ENCODE measurements around the gene MCL1.
A peak's percentile ranks its signal among the peaks of the same experiment; 100 is the strongest.
"Not testable (repeated sequence)": the region's sequence is repeated elsewhere in the genome, so short reads cannot be mapped to it uniquely, and the experiment has no call there.

MCL1 gene

GRCh38 chr1:150601540-150601939 lies 22.1 kb upstream of the MCL1 start:
- no peak for DNase-seq

DNA sequence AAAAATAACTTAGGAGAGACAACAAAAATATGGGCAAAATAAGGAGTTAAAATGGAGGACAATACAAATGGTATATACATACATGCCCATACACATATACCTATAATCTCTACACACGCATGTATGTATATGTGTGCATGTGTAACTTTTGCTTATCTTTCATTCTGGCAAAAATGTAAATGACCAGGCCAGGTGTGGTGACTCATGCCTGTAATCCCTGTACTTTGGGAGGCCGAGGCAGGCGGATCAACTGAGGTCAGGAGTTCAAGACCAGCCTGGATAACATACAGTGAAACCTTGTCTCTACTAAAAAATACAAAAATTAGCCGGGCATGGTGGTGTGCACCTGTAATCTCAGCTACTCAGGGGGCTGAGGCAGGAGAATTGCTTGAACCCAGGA lies 18.9 kb upstream of the MCL1 start:
- DNase-seq = not testable (repeated sequence)

DNA sequence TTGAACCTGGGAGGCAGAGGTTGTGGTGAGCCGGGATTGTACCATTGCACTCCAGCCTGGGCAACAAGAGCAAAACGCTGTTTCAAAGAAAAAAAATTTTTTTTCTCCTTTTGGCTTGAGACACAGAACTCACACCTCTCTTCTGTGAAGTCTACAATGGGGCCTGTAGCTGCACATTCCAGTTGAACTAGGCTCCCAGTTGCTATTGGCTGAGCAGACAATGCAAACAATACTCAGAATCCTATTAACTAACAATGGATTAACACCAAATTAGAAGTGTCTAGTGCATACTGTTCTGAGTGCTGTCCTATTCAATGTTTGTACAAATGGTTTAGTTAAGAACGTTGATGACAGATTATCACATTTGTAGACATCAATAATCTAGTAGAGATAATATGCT lies 17.6 kb upstream of the MCL1 start:
- DNase-seq = no peak

DNA sequence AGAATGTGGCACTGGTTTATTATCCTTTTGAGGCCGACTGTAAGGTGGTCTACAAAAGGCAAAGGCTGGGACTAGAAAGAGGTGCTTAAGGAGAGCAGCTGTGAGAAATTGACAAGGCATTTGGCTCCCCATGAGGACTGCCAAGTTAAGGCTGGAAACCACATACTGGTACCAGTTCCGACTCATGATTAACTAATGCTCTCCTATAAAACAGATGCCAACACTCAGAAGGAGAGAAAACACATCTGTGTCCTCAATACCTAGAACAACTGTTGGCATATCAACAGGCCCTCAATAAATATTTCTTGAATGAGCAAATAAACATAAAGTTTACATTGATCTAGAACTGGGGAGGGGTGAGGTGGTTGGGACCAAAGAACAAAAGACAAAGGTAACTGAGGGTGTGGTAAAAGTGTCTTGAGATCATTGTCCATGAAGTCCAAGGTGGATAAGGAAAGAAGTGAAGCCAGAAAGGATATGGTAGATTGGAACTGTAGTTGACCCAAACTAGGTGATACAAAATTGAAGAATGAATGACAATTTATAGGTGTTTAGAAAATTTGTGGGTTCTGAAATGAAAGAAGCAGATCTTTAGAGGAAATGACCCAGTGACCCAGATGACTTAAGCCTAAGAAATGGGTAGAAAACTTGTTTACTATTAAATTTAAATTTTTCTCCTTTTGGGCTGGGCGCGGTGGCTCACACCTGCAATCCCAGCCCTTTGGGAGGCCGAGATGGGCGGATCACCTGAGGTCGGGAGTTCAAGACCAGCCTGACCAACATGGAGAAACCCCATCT lies 16.9 kb upstream of the MCL1 start:
- no peak for DNase-seq

DNA sequence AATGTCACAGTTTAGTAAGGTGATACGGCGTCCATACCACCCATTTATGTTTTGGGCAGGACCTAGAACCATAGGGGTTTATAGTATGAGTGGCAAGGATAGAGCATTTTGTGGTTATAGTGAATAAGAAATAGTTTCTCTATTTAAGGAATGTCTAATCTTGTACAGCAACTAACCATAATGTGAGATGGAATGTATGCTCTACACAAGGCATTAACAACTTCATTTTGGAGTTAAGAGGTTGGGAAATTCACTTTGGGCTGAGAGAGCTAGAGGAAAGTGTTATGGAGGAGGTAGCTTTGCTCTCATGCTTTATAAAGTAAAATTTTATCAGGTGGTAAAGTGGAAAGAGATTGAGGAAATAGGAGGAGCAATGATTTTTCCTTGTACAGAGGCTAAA lies 3.0 kb upstream of the MCL1 start:
- DNase-seq = no peak

GRCh38 chr1:150581962-150582361 lies 2.6 kb upstream of the MCL1 start:
- DNase-seq = not testable (repeated sequence)

DNA sequence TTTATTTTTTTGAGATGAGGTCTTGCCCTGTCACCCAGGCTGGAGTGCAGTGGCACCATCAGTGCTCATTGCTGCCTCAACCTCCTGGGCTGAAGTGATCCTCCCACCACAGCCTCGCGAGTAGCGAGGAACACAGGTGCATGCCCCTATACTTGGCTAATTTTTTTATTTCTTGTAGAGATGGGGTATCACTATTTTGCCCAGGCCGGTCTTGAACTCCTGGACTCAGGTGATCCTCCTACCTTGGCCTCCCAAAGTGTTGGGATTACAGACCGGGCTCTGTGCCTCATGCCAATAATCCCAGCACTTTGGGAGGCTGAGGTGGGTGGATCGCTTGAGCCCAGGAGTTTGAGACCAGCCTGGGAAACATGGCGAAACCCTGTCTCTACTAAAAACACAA lies 2.0 kb upstream of the MCL1 start:
- DNase-seq = not testable (repeated sequence)

GRCh38 chr1:150580966-150581365 lies 1.6 kb upstream of the MCL1 start:
- not testable (repeated sequence) for DNase-seq

GRCh38 chr1:150579945-150580642 lies 684 bp upstream of the MCL1 start:
- DNase-seq = no peak

- DNase-seq = peak; percentile 46
Measured at GRCh38 chr1:150578272-150579109, 919 bp downstream of the MCL1 start.

- DNase-seq = no peak
Measured at GRCh38 chr1:150577557-150578271, 1.7 kb downstream of the MCL1 start.

- DNase-seq = no peak
Measured at GRCh38 chr1:150576794-150577556, 2.4 kb downstream of the MCL1 start.

DNA sequence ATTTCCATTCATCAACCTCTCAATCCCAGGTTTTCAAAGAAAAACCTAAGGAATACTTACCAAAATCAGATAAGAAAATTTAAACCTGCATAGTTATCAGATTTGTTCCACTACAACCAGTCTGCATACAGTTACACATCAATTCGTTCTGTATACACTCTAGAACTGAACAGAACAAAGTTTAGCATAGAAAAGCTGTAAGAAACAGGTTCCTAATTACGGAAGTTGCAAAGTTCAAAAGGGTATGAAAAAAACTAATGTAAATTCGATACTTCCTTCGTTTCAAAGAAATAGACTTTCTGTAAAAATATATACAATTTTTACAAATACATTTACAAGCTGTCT lies 3.1 kb downstream of the MCL1 start:
- no peak for DNase-seq

DNA sequence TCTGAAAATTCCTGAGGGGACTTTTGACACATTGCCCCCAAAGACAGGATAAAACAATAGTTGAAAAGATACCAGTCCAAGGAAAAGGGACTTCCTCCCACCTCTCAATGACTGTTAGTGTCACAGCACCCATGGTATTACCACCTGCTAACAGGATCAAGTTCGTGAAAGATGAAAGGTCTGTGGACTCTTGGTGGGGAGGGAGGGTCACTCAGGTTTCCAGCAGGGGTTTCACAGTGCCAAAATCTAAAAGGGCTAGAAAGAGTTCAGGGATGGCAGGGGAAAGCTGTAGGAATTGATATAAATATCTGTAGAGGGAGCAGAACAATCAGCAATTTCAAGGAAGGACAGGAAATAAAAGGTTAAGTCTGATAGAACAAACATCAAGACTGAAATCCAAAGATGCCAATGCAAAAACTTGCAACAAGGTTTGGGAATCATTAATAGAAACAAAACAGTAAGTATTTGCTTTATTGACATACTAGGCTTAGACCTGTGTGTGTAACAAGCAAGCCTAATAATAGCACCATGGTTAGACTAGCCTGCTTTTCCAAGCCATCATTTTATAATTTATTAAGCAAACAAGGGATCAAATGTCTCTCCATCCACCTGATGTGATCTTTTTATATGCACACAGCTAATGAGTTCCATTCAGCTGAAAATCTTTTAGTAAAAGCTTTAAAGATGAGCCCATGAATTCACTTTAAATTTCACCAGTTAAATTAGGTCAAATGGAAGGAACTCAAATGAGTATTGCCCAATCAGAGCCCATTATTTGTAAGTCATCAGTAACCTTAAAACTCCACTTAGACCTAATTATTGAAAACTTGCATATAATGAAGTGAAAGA lies 3.7 kb downstream of the MCL1 start:
- no peak for DNase-seq

DNA sequence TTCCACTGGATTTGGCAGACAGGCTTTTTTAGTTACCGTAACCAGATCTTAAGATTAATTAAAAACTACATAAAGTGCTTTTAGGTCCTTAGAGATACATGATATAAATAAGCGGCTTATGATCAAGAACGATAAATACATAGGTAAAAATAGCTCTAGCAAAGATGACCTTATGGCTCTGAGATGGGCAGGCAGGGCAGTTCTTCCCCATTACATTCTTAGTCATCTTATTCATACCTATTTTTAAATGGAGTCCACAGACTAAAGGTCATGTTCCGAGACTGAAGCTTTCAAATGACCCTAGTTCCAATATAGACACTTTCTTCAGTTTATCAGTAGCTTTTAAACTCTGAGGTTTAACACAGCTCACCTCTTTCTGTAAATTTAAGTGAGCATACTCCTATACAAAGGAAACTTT lies 4.3 kb downstream of the MCL1 start:
- DNase-seq = no peak

- no peak for DNase-seq
Measured at GRCh38 chr1:150574260-150575071, 4.9 kb downstream of the MCL1 start.

DNA sequence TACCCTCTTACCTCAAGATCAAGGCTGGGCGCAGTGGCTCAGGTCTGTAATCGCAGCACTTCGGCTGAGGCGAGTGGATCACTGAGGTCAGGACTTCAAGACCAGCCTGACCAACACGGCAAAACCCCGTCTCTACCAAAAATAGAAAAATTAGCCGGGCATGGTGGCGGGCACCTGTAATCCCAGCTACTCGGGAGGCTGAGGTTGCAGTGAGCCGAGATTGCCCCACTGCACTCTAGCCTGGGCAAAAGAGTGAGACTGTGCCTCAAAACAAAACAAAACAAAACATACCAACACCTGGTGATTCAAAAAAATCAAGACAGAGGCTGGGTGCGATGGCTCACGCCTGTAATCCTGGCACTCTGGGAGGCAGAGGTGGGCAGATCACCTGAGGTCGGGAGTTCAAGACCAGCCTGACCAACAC lies 5.8 kb downstream of the MCL1 start:
- DNase-seq = not testable (repeated sequence)

GRCh38 chr1:150572918-150573647 lies 6.3 kb downstream of the MCL1 start:
- no peak for DNase-seq

DNA sequence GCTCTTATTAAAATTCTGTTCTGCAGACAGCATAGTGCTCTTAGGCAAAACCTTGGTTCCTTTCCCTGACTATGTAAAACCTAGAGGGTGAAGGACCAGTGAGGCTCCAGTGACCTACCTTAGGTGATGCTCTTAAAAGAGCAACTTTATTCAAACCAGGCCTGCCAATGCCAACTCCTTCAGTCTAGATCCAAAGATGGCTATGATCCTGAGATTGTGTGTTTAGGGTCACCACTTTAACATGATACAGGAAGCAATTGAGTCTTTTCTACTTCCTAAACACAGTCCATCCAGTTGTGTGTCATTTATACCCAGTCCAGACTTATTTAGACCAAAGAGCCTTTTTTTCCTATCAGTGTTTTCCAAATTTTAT lies 10.8 kb downstream of the MCL1 start:
- DNase-seq = no peak
